Spleen (tissue), 11 donors: ENCODE measurements around the gene C3orf52. TPM values are rescaled to one million over a fixed set of nuclear protein-coding genes. Genes with fewer than 3 reads are reported as not detected.

Source experiments
- DNase-seq: peaks from one replicate; pipeline ENCODE4 v3.0.0-alpha.2; 2020
- H3K27ac ChIP-seq, 8 donors: fragments of 200-600 bp; sonication (generic) in 7 of 8; 1 replicate in 4 of 8; 2 replicates in 4 of 8; pipeline versions ENCODE4 v1.5.0 to v1.8.0; 2016 to 2021; ENCODE audit warnings: inconsistent platforms in 4 of 8, mild to moderate bottlenecking in 4 of 8, moderate library complexity in 1 of 8
- H3K27me3 ChIP-seq, 7 donors: fragments of 200-600 bp; sonication (generic) in 6 of 7; replicated peaks in 1 of 7; 1 replicate in 4 of 7; 2 replicates in 3 of 7; pipeline versions ENCODE4 v1.5.0 to v1.8.0; 2016 to 2021; ENCODE audit warnings: inconsistent platforms in 3 of 7, mild to moderate bottlenecking in 1 of 7
- H3K36me3 ChIP-seq, 6 donors: fragments of 200-600 bp; sonication (generic) in 5 of 6; 1 replicate in 4 of 6; 2 replicates in 2 of 6; pipeline versions ENCODE4 v1.5.0 to v1.8.0; 2016 to 2021; ENCODE audit warnings: inconsistent platforms in 2 of 6
- H3K4me1 ChIP-seq, 6 donors: fragments of 200-600 bp; sonication (generic) in 5 of 6; 1 replicate in 3 of 6; 2 replicates in 3 of 6; pipeline versions ENCODE4 v1.5.0 to v1.8.0; 2016 to 2021; ENCODE audit warnings: inconsistent platforms in 3 of 6
- H3K4me3 ChIP-seq, 8 donors: fragments of 200-600 bp; sonication (generic) in 7 of 8; 1 replicate in 4 of 8; 2 replicates in 4 of 8; pipeline versions ENCODE4 v1.5.0 to v1.8.0; 2016 to 2021; ENCODE audit warnings: inconsistent platforms in 4 of 8, mild to moderate bottlenecking in 4 of 8, moderate library complexity in 2 of 8
- H3K9me3 ChIP-seq, 8 donors: fragments of 200-600 bp; sonication (generic) in 7 of 8; 1 replicate in 4 of 8; 2 replicates in 4 of 8; pipeline versions ENCODE4 v1.5.0 to v1.8.0; 2016 to 2021; ENCODE audit warnings: inconsistent platforms in 4 of 8
- POLR2A ChIP-seq, 3 donors: fragments of 450-650 bp; IDR thresholded peaks; one replicate each; pipeline ENCODE4 v1.5.1; 2017; ENCODE audit warnings: antibody characterized with exemption in 3 of 3, mild to moderate bottlenecking in 1 of 3
- POLR2AphosphoS5 ChIP-seq, 3 donors: sonication (generic); formaldehyde crosslinking; IDR thresholded peaks; one replicate each; pipeline ENCODE4 v1.5.1; 2017; ENCODE audit warnings: antibody characterized with exemption in 3 of 3
- WGBS, 5 donors: extraction: QIAGEN DNeasy Blood & Tissue Kit in 3 of 5; methylation state at CpG; one replicate each; pipeline versions ENCODE4 v1.1.5 to v1.1.7; 2013 to 2018; 5-methylcytosine and 5-hydroxymethylcytosine counted together
- intact Hi-C: fragments of 100-400 bp; cut with DNase I; formaldehyde crosslinking; loops from one replicate; pipeline ENCODE4 v1.15.0; 2023; ENCODE audit warnings: low total_unique reads
- polyA plus RNA-seq, 3 donors: library from polyadenylated mRNA; stranded (reverse); fragments of 200-250 nt; gene quantifications; one replicate each; pipeline ENCODE4 v1.2.1, GENCODE V29; 2013
- total RNA-seq, 7 donors: library from RNA; depleted of rRNA in 3 of 7; stranded (reverse); fragments of >200 nt in 3 of 7; fragmentation: NEBNext Ultra II Directional in 4 of 7; extraction: Animal tissue kit (Norgen Biotek cat#: 25700) in 4 of 7; gene quantifications; one replicate each; pipeline versions ENCODE4 v1.1.0 to v1.2.1, GENCODE V29; 2016 to 2021
- TF ChIP-seq, protein P1 (sequence below), 11 experiments: fragments of 200-600 bp in 7 of 11; fragments of 450-650 bp in 4 of 11; sonication (generic) in 4 of 11; IDR thresholded peaks in 8 of 11; conservative IDR thresholded peaks in 3 of 11; 1 replicate in 7 of 11; 2 replicates in 4 of 11; pipeline versions ENCODE4 v1.4.0 to v1.8.0; 2016 to 2021; ENCODE audit warnings: antibody characterized with exemption in 11 of 11, inconsistent platforms in 4 of 11, mild to moderate bottlenecking in 1 of 11
- donor health status: healthy with polysubstance abuse.
- donor health status: DM: no; HTN: no; CAD: no; lungs with moderate emphysema.
- donor health status: DM: no; HTN: no; CAD: no.
- donor health status: Bipolar disorder and iron deficiency.
- donor health status: healthy.
- donor health status: DM: no; HTN: no; CAD: no.
- donor health status: DM: yes; HTN: yes; CAD: no.

C3orf52 gene
- total and polyA plus RNA-seq, 10 donors = 0.26 to 3.9 (median 0.99) TPM

DNA sequence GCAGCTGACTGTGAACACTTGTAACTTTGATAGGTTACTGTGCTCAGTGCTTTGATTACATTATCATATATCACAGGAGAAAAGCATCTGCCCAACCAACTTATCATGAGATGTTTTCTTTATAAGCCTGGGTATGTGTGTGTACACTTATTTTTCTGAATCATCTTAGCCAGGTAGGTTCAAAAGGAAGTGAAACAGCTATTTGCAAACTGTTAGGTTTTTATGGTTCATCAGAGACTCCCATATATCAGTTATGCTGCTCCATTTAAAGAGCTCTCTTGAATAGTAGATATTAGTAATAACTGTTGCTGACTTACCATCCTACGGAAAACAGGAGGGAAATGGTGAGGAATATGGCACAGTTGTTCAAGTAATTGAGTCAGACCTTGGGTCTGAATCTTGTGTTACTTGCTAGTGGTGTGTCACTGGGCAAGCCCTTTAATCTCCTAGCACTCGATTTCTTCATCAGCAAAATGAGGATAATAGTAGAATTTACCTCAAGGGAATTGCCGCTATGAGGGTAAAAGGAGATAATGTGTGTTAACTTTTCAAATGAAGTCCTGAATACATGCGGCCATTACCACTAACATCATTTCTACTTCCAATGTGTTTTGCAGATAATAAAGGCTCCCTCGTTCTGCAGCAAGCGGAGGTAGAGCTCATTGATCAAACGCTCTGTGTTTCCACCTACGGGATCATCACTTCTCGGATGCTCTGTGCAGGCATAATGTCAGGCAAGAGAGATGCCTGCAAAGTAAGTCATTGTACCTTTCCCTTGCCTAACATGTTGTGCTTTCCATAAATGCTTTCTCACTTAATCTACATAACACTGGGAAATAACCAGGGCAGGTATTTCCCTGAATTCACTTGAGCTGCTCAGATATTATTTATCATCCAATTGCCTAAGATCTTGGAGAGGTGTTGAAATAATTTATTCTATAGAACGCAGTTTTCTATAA is 7.8 kb upstream of the C3orf52 start:
- Histone ChIP-seq H3K27me3 (peaks cover 0 to 14% (median 0%) of the 10 kb centered on the region in 7 donors), H3K4me1 (no peaks in the 10 kb centered on the region), H3K36me3 (no peaks in the 10 kb centered on the region), H3K27ac (no peak overlapping the region), H3K4me3 (no peak overlapping the region), H3K9me3 (no peaks in the 10 kb centered on the region)
- no peak for DNase-seq
- intact Hi-C loops = no loop called here
- TF ChIP-seq POLR2AphosphoS5 (IDR thresholded peaks at IDR 0.05) = no peak
- TF ChIP-seq, protein P1, sequence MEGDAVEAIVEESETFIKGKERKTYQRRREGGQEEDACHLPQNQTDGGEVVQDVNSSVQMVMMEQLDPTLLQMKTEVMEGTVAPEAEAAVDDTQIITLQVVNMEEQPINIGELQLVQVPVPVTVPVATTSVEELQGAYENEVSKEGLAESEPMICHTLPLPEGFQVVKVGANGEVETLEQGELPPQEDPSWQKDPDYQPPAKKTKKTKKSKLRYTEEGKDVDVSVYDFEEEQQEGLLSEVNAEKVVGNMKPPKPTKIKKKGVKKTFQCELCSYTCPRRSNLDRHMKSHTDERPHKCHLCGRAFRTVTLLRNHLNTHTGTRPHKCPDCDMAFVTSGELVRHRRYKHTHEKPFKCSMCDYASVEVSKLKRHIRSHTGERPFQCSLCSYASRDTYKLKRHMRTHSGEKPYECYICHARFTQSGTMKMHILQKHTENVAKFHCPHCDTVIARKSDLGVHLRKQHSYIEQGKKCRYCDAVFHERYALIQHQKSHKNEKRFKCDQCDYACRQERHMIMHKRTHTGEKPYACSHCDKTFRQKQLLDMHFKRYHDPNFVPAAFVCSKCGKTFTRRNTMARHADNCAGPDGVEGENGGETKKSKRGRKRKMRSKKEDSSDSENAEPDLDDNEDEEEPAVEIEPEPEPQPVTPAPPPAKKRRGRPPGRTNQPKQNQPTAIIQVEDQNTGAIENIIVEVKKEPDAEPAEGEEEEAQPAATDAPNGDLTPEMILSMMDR (IDR thresholded peaks at IDR 0.05 in 8 of 11, conservative IDR thresholded peaks at IDR 0.05 in 3 of 11) = no peak
- TF ChIP-seq POLR2A (IDR thresholded peaks at IDR 0.05) = no peak
- 82 to 90% (median 84%) methylated on average over 10 of the region's 10 CpGs for WGBS, 5 donors

DNA sequence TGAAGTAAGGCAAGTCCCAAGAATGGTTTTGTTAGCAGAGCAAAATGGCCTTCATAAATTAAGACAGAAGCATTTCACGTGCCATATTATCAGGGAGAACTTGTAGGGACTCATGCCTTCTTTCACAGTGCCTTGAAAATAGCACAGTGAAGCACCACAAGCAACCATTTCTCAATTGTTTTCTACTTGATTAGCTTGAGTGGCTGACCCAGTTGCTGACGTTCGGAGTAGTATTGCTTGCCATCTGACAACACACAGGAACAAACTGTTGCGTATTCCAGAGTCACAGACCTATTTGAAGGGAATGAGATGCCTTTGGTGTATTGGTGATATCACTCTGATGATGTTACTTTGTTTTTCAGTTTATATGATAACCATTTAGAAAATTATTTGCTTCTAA is 3.0 kb upstream of the C3orf52 start:
- H3K4me1 ChIP-seq = peaks cover 3 to 22% (median 17%) of the 10 kb centered on the region in 6 donors
- H3K4me3 ChIP-seq = no peak overlapping the region
- intact Hi-C loops = no loop called here
- H3K27me3 ChIP-seq = peaks cover 0 to 33% (median 23%) of the 10 kb centered on the region in 7 donors
- TF ChIP-seq, protein P1 (IDR thresholded peaks at IDR 0.05 in 8 of 11, conservative IDR thresholded peaks at IDR 0.05 in 3 of 11) = no peak
- TF ChIP-seq POLR2AphosphoS5 (IDR thresholded peaks at IDR 0.05) (no peak), POLR2A (IDR thresholded peaks at IDR 0.05) (no peak)
- no peaks in the 10 kb centered on the region for H3K36me3 ChIP-seq
- no peaks in the 10 kb centered on the region for H3K9me3 ChIP-seq
- WGBS, 5 donors = 75 to 94% (median 84%) methylated on average over 4 of the region's 4 CpGs
- DNase-seq = no peak
- H3K27ac ChIP-seq = no peak overlapping the region

DNA sequence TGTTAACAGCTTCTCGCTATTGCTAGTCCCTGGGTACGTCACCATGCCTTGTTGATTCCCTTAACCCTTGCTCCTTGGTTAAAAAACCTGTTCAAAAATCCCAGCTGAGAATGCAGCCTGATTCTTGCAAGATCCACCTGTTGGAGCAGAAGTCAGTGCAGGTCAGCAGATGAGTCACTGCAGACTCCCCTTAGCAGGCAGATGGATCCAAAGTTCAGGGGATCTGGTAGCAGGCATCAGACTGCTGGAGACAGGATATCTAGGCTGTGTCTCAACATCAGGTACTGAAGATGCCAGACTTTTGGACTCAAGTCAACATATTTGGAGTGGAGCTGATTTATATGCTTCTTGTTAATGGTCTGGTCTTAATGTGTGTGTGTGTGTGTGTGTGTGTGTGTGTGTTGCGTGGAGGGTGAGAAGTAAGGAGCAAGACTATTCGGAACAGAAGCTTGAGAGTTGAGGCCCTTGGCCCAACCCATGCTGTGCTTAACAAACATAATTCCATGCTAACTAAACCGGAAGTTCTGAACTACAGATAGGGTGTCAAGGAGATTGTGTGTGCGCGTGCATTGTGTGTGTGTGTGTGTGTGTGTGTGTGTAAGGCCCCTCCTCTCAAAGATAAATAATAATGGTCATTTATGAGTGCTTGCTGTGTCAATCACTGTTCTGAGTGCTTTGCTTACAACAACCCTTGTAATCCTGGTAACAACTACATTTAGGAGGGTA is 1.0 kb upstream of the C3orf52 start:
- peaks cover 0 to 49% (median 23%) of the 10 kb centered on the region in 7 donors for H3K27me3 ChIP-seq
- peaks cover 7 to 29% (median 21%) of the 10 kb centered on the region in 6 donors for H3K4me1 ChIP-seq
- H3K36me3 ChIP-seq = no peaks in the 10 kb centered on the region
- no peak overlapping the region for H3K27ac ChIP-seq
- no peak for DNase-seq
- no peaks in the 10 kb centered on the region for H3K9me3 ChIP-seq
- intact Hi-C loops = no loop called here
- TF ChIP-seq POLR2AphosphoS5 (IDR thresholded peaks at IDR 0.05) (no peak), POLR2A (IDR thresholded peaks at IDR 0.05) (no peak)
- TF ChIP-seq, protein P1 (IDR thresholded peaks at IDR 0.05 in 8 of 11, conservative IDR thresholded peaks at IDR 0.05 in 3 of 11) = no peak
- 93 to 98% (median 94%) methylated on average over 7 of the region's 7 CpGs for WGBS, 5 donors
- H3K4me3 ChIP-seq = no peak overlapping the region

DNA sequence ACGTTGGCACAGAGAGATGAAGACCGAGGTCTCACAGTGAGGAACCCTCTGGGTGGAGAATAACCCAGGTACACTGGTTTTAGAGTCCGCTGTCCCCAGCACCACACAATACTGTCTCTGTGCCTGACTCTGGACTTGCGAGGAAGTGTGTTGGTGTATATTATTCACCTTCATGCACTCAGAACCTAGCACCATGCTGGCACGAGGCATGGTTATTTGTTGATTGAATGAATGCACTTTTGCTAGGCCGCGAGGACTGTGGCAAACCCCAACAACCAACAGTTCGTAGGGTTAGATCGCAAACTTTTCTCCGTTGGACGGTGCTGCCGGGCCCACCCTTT is 484 bp upstream of the C3orf52 start:
- no peak for DNase-seq
- Histone ChIP-seq H3K27ac (peak overlapping the region in 1 of 8 donors; percentile 26), H3K36me3 (no peaks in the 10 kb centered on the region), H3K27me3 (peaks cover 0 to 49% (median 23%) of the 10 kb centered on the region in 7 donors), H3K4me1 (peaks cover 9 to 35% (median 27%) of the 10 kb centered on the region in 6 donors), H3K4me3 (peak overlapping the region; percentile 30 to 74 (median 46)), H3K9me3 (no peaks in the 10 kb centered on the region)
- TF ChIP-seq POLR2A (IDR thresholded peaks at IDR 0.05) (no peak), POLR2AphosphoS5 (IDR thresholded peaks at IDR 0.05) (no peak)
- TF ChIP-seq, protein P1 (IDR thresholded peaks at IDR 0.05 in 8 of 11, conservative IDR thresholded peaks at IDR 0.05 in 3 of 11) = no peak
- 39 to 49% (median 45%) methylated on average over 12 of the region's 12 CpGs for WGBS, 5 donors
- intact Hi-C loops = no loop called here
